PC-3 (cell line): ENCODE results near the gene SCN5A.

Source experiments
- EZH2 ChIP-seq: fragments of 300-600 bp; sonication (generic); IDR thresholded peaks from one replicate; pipeline ENCODE4 v1.6.1; 2017; ENCODE audit warnings: antibody characterized with exemption, mild to moderate bottlenecking, low read length; ENCODE audit not compliant: unreplicated experiment
- TF ChIP-seq, protein P1 (sequence below): fragments of 300-600 bp; sonication (generic); conservative IDR thresholded peaks from 2 replicates; pipeline ENCODE4 v1.5.1; 2017; ENCODE audit warnings: antibody characterized with exemption, low read depth, mild to moderate bottlenecking, low read length

DNA sequence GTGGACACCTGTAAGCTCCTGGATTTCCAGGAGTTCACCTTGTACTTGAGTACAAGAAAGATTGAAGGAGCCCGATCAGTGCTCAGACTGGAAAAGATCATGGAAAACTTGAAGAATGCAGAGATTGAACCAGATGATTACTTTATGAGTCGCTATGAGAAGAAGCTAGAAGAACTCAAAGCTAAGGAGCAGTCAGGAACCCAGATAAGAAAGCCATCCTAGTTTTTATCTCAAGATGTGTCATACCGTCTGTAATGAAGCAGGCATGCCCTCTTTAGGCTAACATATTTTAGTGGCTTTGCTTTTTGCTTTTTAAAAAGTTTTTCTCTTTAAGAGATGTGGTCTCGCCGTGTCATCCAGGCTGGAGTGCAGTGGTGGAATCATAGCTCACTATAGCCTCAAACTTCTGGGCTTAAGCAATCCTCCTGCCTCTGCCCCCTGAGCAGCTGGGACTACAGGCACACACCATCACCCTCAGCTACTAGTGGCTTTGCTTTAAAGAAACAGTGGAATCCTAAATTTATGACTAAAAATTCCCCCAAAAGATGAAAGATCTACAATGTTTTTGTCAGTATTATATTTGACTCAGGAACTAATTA lies 125.2 kb downstream of the SCN5A start:
- TF ChIP-seq, protein P1, sequence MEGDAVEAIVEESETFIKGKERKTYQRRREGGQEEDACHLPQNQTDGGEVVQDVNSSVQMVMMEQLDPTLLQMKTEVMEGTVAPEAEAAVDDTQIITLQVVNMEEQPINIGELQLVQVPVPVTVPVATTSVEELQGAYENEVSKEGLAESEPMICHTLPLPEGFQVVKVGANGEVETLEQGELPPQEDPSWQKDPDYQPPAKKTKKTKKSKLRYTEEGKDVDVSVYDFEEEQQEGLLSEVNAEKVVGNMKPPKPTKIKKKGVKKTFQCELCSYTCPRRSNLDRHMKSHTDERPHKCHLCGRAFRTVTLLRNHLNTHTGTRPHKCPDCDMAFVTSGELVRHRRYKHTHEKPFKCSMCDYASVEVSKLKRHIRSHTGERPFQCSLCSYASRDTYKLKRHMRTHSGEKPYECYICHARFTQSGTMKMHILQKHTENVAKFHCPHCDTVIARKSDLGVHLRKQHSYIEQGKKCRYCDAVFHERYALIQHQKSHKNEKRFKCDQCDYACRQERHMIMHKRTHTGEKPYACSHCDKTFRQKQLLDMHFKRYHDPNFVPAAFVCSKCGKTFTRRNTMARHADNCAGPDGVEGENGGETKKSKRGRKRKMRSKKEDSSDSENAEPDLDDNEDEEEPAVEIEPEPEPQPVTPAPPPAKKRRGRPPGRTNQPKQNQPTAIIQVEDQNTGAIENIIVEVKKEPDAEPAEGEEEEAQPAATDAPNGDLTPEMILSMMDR, result no peak
- TF ChIP-seq EZH2, result no peak
